Hindlimb muscle (tissue), 1 donor: ENCODE measurements around the gene ARL6IP6. TPM values are rescaled to one million over a fixed set of nuclear protein-coding genes. Genes with fewer than 3 reads are reported as not detected.
"Not testable (repeated sequence)": the region's sequence is repeated elsewhere in the genome, so short reads cannot be mapped to it uniquely, and the experiment has no call there.

Experiments
- DNase-seq: peaks from one replicate; pipeline ENCODE4 v3.0.0-alpha.2; 2013
- polyA plus RNA-seq: library from polyadenylated mRNA; unstranded; fragments of 120-200 nt; gene quantifications from one replicate; pipeline ENCODE4 v1.2.1, GENCODE V29; 2013; ENCODE audit not compliant: insufficient read length

The ARL6IP6 gene
- 37.1 TPM for polyA plus RNA-seq

DNA sequence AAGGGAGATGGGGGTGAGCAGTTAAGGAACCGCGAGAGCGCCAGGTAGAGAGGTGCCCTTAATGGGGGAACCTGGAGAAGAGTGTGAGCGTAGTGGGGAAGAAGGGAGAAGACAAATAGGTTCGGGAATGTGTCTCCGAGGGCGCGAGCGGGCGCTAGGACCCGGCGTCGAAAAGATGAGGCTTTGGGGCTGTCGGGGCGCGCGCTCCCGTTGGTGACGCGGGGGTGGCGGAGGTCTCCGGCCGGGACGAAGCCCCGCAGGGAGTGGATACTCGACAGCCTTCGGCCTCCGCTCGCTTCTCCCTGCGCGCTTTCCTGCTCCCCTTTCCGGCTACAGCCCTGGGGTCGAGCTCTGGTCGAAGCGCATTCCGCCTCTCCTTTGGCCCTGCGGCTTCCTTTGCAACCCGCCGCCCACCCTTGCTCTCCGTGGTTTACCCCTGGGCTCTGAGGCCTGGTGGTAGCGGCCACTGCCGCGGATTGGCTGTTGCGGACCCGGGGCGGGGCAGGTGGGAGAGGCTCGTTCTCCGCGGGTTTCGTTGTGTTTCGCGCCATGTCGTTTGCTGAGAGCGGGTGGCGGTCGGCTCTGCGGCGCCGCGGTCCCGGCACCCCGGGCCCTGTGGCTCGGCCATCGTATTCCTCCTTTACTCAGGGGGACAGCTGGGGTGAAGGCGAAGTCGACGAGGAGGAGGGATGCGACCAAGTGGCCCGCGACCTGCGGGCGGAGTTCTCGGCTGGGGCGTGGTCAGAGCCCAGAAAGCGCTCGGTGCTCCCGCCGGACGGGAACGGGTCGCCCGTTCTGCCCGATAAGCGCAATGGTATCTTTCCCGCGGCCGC lies at the start of gene ARL6IP6:
Gene ARL6IP6, plus strand, starts transcription at position 545 of the 833 bp plus-strand sequence. Its CDS starts 5 bp downstream, at position 550.
- DNase-seq = peak; percentile 95

DNA sequence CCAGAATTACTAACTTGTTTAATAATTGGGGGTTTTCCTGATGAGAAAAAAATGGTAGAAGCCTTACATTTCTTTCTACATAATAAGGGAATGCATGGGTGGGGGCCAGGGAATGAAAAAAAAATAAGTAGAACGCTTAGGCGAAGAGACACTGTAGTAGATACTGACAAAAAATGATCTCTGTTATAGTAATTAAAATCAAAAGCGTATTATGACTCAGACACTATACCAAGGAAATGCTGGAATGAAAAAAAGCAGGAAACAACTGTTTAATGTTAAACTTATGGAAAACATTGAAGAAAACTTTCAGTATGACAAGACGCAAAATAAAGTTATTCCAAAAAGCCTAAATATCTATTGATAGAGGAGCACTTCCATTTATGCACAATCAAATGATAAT lies 44.1 kb upstream of the ARL6IP6 start:
- DNase-seq = no peak

DNA sequence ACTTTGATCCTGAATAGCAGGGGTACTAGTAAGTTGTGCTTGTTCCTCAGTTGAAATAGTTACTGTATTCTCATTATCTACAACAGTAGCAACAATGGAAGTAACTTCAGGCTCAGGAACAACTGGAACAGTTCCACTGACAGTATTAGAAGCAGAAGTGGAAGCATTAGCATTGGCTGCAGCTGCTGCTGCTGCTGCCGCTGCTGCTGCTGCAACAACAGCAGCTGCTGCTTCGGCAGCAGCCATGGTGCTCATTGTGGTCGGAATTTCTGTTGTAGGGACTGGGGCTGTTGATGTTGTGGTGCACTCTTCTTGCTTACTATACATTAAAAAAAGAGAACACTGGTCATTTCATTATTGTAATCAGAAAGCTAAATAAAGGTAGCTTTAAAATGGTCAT lies 42.0 kb upstream of the ARL6IP6 start:
- no peak for DNase-seq

DNA sequence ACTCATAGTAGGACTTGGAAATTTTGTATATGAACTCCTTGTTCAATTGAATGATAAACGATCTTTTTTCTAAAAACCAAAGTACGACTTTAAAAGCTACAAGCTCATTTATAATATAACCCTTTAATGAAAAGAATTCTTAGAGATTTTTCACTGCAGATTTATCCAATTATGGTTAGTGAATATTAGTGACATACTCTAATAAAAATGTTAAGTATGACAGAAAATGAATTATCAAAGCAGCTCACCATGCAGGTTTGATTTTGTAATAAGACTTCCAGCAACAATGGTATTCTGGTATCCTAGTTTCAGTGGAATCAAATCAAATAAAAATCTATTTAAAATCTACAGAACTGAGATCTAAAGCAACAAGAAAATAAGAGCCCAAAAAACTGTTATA lies 39.6 kb upstream of the ARL6IP6 start:
- DNase-seq = no peak

DNA sequence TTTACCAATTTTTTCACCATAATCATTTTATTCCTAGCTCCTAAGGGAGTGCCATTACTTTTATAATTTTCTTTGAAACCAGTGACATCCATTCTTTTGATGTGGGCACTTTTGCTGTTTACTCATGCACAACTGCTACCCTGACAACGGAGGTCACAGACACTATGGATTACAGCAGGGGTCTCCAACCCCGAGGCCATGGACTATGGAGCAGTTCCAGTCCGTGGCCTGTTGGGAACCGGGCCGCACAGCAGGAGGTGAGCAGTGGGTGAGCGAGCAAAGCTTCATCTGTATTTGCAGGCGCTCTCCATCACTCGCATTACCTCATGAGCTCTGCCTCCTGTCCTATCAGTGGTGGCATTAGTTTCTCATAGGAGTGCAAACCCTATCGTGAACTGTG lies 35.8 kb upstream of the ARL6IP6 start:
- DNase-seq = no peak

DNA sequence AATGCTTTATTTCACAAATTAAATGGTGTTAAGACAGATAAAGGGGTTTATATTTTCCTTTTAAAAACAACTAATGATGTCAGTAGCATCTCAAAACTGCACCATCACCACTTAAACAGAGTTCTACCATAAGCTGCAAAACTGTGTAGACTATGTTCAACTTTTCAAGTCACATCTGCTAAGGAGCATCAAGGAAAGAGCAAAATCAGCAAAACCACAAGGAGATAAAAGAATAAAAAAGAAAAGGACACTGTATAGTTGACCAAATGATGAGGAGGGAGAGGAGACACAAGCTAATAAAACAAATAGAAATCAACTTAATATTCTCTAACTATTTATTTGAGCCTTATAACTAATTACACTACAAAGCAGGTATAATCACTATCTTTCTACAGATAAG lies 35.0 kb upstream of the ARL6IP6 start:
- no peak for DNase-seq

DNA sequence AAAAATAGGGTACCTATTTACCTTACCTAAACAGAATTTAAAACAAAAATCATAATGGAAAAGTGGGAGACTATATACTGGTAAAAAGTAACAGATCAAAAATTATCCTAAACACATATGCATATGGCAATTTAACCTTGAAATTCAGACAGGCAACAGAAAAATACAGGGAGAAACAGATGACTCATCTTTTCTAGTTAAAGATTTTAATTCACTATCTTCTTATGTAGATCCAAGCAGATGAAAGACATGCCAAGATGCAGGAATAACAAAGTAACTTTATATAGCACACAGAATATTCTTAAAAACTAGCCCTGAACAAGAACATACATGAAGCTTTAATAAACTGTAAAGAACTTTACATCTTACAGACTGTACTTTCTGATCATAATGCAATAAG lies 32.1 kb upstream of the ARL6IP6 start:
- DNase-seq = no peak

DNA sequence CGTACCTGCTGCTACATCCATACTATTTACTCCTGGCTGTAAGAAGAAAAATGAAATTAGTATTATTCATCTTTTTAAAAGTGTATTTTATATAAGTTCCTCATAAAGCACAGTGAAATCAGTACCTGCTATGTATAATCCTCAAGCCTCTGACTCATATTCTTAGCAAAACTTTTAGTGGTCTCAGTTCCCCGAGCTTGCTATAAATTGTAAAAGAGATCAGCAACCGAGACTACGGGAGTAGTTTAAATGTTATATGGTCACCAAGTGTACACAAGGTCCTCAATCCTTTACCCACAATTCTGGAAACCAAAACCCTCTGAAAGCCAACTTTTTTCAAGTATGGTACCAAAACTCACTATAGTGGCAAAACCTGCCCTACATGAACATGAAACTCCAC lies 25.4 kb upstream of the ARL6IP6 start:
- no peak for DNase-seq

DNA sequence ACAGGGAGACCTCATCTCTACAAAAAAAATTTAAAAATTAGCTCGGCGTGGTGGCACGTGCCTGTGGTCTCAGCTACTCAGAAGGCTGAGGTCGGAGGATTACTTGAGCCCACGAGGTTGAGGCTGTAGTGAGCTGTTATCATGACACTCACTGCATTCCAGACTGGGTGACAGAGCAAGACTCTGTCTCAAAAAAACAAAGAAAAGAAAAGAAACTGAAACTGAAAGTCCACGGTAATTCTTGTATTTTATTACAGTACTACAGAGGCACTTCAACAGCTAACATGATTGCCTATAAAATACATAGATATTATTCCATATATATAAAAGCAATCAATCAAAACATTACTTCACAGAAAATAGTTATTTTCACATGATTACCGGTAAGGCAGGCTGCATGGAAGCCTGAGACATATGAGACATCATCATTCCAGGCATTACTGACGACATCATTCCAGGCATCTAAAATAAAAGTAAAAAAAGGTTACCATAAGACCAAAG lies 24.2 kb upstream of the ARL6IP6 start:
- DNase-seq = no peak

DNA sequence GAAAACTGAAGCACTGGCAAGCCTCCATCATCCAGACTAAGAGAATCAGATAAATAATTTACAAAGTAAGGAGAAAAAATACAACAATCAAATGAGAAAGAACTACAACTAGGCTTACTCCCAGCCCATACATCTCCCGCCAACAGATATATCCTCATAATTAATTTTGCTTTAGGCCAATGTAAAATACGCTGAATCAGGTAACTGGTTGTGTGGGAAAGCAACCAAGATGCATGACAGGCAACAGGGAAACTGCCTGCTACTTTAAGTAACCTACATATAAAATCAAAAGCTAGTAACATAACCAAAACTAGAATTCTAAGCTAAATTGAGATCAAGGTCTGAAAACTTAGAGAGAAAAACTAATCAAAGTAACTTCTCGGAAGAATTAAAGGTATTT lies 22.7 kb upstream of the ARL6IP6 start:
- DNase-seq = no peak

DNA sequence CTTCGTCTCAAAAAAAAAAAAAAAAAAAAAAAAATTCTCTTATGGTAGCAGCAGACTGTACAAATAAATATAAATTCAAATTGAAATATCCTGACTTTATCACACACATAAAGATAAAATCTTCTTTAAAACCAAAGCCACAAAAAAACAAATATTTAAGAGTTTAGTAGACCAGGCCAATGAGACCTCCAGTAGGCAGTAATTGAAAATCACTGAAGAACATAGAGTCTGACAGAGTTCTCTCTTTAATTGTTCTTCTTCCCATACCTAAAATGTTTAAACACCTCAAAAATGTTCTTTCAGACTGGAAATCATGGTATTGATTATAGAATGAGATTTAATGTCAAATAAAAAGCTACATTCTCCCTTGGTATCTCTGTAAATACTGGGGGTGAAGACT lies 21.9 kb upstream of the ARL6IP6 start:
- no peak for DNase-seq

DNA sequence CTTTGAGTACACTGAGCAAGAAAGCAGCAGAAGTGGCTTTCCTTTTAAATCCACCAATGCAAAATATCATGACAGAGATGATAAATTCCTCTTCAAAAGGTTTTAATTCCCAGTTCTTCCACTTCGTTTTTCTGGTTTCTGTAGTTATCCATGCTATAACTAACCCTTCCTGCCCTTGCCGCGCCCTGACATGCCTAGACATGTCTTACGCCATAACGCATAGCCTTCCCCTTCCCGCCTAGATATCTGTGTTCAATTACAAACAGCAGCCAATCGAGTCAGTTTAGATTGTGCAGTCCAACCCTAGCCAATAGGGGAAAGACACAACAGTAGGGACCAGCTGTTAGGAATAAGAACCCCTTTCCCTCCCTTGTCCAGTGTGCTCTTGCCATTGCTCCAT lies 17.2 kb upstream of the ARL6IP6 start:
- DNase-seq = no peak

DNA sequence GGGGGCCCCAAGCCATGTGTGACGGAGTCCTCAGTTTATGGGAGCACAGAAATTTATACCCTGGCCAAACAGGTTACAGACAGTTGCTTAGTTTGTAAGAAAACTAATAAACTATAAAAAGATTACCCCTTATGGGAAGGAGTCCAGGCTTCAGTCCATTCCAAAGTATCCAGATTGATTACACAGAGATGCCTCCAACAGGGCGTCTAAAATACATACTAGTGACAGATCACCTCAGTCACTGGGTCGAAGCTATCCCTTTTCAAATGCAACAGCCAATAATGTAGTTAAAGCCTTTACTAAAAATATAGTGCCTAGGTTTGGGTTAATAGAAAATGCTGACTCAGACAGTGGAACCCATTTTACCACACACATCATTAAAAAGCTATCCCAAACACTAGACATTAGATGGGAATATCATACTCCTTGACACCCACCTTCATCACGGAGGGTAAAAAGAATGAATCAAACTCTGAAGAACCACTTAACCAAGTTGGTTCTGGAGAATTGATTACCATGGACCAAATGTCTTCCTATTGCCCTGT lies 11.9 kb upstream of the ARL6IP6 start:
- no peak for DNase-seq

DNA sequence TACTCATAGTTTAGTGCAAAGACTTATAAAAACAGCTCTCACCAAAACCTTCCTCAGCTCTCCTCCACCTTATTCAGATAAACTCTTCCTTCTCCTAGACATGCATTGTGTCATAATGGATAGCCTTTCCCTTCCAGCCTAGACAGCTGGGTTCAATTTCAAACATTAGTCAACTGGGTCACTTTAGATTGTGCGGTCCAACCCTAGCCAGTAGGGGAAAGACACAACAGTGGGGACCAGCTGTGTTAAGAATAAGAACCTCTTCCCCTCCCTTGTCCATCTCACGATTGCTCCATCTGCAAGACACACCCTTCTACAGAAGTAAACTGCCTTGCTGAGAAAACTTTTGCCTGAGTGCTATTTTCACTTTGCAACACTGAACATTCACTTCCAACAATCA lies 9.7 kb upstream of the ARL6IP6 start:
- DNase-seq = no peak

DNA sequence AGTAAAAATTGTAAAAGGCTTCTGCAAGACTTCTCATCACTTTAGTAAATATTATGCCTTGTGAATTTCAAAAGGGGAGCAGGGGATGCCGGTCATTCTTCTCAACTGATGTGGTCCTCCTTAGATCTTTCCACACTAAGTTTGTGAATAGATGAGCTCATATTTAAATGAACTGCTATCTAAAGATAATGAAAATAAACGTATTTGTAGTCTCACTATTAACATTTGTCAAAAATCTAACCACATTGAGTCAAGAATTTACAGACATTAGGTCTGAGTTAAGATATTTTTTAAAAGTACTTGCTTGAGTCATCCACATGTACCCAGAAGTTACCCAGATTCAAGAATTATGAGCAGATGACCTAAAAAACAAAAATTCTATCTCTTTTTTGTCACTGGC lies 7.7 kb upstream of the ARL6IP6 start:
- DNase-seq = no peak

DNA sequence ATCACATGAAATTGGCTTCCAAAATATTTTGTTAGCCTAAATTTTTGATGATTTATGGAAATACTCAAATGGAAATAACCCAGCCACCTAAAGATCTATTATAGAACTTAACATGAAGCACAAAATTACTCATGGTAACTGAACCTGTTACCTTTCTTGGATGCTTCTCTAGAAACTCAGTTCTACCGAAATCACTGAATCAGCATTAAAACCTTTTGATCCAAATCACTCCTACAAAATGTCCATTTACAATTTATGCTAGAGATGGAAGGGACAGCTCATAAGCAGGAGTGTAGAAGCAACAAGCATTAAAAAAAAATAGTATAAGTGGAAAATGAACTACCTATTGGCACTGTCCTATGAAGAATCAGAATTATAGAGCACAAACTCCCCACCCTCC lies 3.3 kb upstream of the ARL6IP6 start:
- DNase-seq = no peak

DNA sequence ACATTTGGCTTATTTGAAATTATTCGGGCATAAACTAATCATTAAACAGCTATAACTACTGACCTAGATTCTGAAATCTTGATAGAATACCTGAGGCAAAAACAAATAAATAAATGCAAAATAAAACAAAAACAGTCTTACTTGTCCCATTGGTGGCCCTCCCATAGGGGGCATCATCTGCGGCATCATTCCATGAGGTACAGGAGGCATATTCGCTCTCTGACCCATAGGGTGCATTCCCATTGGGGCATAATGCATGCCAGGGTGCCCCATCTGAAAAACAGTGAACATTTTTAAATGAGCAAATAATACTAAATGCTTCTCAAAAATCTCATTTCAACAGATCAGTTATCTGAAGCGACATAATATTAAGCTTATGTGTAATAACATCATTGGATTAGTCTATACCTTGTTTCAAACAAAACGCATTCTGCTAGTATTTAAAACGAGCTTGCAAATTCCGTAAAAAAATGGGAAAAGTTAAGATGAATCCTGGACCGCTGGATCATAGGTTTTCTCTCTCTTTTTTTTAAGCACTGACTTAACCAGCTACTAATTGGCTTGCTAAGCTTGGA lies 2.5 kb upstream of the ARL6IP6 start:
- no peak for DNase-seq

DNA sequence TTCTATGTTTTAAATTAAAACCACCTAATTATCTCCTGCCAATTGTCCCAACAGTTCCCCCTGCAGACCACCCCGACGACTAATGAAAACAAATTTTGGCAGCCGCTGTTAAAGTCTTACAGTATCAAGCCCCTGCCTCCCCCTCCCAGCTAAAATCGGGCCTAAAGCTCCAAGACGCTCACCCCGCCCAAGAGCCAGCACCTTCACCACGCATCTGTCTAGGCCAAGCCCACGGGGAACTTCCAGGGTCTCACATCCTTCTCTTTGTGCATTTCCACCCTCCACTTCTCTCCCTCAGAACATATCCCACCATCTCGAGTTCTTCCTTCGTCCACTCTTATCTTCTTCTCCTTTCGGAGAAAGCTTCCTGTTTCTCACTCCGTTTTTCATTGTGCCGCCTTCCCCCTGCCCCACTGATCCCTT lies 1.6 kb upstream of the ARL6IP6 start:
- no peak for DNase-seq

DNA sequence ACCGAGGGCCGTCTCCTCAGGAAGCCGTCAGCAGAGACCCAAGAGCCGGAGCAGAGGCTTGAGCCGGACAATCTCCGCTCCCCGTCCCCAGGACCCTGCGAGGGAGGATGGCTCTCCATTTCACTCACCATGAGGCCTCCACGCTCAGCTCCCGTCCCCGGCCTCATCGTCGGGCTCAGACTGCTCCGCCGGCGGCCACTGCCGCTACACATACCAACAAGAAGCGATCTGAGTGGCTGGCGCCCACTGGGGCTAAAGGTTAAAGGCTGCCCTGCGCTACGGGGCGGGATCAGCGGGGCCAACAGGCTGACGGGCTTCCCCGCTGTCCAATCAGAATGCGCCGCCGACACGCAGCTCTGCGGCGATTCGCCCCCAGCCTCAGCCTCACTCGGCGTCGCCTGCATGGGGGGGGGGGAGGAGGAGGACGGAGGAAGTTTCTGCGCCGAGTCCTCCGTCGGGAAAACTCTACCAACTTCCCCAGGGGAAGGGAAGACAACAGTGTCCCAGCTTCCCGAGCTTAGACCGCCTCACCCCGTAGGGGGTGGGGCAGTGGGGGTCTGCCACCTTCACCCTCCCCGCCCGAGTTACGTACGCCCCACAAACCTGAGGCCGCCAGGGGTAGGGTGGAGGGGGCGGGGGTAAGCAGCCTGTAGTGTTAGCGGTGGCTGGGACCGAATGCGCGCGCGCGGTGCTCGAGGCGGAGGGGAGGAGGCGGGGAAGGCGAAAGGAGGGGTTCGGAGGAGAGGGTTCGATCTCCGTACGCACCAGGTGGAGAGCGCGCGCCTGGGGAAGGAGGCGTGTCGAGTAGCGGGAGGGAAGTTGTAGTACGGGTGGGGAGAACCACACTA lies 968 bp upstream of the ARL6IP6 start, which contains the start of gene PRPF40A:
Gene PRPF40A, minus strand, starts transcription at position 234 of the 848 bp plus-strand sequence. Its CDS starts 22 bp downstream, at position 212.
- DNase-seq = peak; percentile 99

DNA sequence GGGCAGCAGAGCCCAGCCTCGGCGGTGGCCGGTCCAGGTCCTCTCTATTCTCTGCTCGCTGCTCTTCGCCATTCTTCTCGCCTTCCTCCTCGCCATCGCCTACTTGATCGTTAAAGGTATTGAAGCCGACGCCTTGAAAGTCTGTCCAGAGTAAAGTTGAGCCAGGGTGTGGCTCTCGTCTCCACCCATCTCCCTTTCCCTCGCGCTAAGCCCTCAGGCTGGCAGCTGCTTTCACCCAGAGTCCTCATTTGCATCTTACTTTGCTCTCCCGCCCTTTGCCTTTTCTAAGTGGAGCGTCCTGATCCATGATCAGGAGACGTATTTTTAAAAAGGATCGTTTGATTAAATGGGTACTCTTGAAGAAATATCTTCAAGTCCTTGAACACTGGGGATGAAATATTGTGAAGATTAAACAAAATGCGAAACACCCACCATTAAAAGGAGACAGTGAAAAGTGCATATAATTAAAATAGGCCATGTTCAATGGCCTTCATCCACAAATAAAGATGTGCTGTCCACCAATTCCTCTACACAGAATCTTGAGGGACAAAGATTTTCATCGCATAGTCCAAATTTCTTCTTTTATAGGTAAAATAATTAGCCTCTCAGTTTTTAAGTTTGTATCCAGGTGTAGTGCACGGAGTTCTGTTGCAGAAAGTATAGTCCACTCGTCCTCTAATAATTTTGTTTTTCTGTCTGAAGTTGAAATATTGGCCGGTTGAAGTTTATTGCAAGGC lies 657 bp downstream of the ARL6IP6 start:
- peak; percentile 42 for DNase-seq

DNA sequence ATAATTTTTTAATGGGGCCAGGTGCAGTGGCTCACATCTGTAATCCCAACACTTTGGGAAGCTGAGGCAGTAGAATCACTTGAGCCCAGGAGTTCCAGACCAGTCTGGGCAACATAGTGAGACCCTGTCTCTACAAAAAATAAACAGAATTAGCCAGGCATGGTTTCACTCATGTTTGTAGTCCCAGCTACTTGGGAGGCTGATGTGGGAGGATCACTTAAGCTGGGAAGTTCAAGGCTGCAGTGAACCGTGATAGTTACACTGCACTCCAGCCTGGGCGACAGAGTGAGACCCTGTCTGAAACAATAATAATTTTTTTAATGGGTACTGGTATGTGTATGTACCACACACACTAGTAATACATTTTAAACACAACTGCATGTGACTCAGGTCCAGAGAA lies 2.4 kb downstream of the ARL6IP6 start:
- DNase-seq = no peak

DNA sequence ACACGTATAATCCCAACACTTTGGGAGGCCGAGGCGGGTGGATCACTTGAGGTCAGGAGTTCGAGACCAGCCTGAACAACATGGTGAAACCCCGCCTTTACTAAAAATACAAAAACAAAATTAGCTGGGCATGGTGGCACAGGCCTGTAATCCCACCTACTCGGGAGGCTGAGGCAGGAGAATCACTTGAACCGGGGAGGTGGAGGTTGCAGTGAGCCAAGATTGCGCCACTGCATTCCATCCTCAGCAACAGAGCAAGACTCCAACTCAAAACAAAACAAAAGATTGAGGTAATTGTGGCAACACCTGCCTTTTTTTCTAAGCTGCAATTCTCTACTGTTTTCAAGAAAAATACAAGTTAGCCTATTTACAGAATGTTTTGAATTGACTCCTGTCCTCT lies 4.2 kb downstream of the ARL6IP6 start:
- not testable (repeated sequence) for DNase-seq
